PC-3 (cell line): Measurements from ENCODE around the gene QRICH2. TPM values are rescaled to one million over a fixed set of nuclear protein-coding genes. Genes with fewer than 3 reads are reported as not detected.

Experiments used
- ATAC-seq: fragments of 200-7000 bp; cut with Tn5 transposase; 2 replicates; pipeline ENCODE4 v1.9.1; 2020; ENCODE audit warnings: mild to moderate bottlenecking, moderate library complexity
- BruUV-seq: library from RNA; stranded (reverse); fragments of 400-500 nt; replicated peaks from 2 replicates; lab custom pipeline; 2021; lab: Mats Ljungman, UMichigan
- CTCF ChIA-PET: fragments of 300-600 bp; sonication (Branson Sonifier 250); formaldehyde crosslinking; loops from one replicate; lab custom pipeline; 2022; ENCODE audit warnings: antibody characterized with exemption; lab: Charles Lee
- POLR2A ChIA-PET: fragments of 300-600 bp; sonication (Branson Sonifier 250); formaldehyde crosslinking; loops from one replicate; lab custom pipeline; 2022; ENCODE audit warnings: antibody characterized with exemption; ENCODE audit not compliant: unreplicated experiment; lab: Charles Lee
- DNase-seq: peaks from one replicate; pipeline ENCODE4 v3.0.0-alpha.2; 2015
- H2AFZ ChIP-seq: fragments of 300-600 bp; sonication (generic); 2 replicates; pipeline ENCODE4 v1.6.0; 2016; ENCODE audit warnings: antibody characterized with exemption, low read length
- H3F3A ChIP-seq: fragments of 300-600 bp; sonication (generic); one replicate; pipeline ENCODE4 v1.6.0; 2017; ENCODE audit warnings: antibody characterized with exemption, low read length, control low read depth, mild to moderate bottlenecking; ENCODE audit not compliant: unreplicated experiment
- H3K27ac ChIP-seq: fragments of 300-600 bp; sonication (generic); 2 replicates; pipeline ENCODE4 v1.5.1; 2016; ENCODE audit warnings: mild to moderate bottlenecking, low read length
- H3K27me3 ChIP-seq: fragments of 300-600 bp; sonication (generic); 2 replicates; pipeline ENCODE4 v1.6.1; 2016; ENCODE audit warnings: low read length, mixed read lengths
- H3K36me3 ChIP-seq: fragments of 300-600 bp; sonication (generic); 2 replicates; pipeline ENCODE4 v1.6.1; 2016; ENCODE audit warnings: low read depth, mixed run types, low read length, mixed read lengths
- H3K4me1 ChIP-seq: fragments of 300-600 bp; sonication (generic); 2 replicates; pipeline ENCODE4 v1.5.1; 2016; ENCODE audit warnings: low read length; ENCODE audit not compliant: insufficient read depth
- H3K4me2 ChIP-seq: fragments of 300-600 bp; sonication (generic); 2 replicates; pipeline ENCODE4 v1.6.0; 2016; ENCODE audit warnings: low read length
- H3K4me3 ChIP-seq: fragments of 300-600 bp; sonication (generic); 2 replicates; pipeline ENCODE4 v1.5.1; 2016; ENCODE audit warnings: mild to moderate bottlenecking, low read length, mixed read lengths
- H3K79me2 ChIP-seq: fragments of 300-600 bp; sonication (generic); 2 replicates; pipeline ENCODE4 v1.6.1; 2017; ENCODE audit warnings: low read length, mixed read lengths
- H3K9ac ChIP-seq: fragments of 300-600 bp; sonication (generic); 2 replicates; pipeline ENCODE4 v1.6.0; 2016; ENCODE audit warnings: mild to moderate bottlenecking, low read length
- H3K9me2 ChIP-seq: fragments of 300-600 bp; sonication (generic); replicated peaks from 2 replicates; pipeline ENCODE4 v1.6.1; 2016; ENCODE audit warnings: mixed run types, low read length, mixed read lengths
- H3K9me3 ChIP-seq: fragments of 300-600 bp; sonication (generic); 2 replicates; pipeline ENCODE4 v1.6.1; 2016; ENCODE audit warnings: low read length, mixed read lengths
- H4K20me1 ChIP-seq: fragments of 300-600 bp; sonication (generic); 2 replicates; pipeline ENCODE4 v1.6.1; 2016; ENCODE audit warnings: low read length, mixed read lengths
- CTCF ChIP-seq: fragments of 300-600 bp; sonication (generic); conservative IDR thresholded peaks from 2 replicates; pipeline ENCODE4 v1.5.1; 2017; ENCODE audit warnings: antibody characterized with exemption, low read depth, mild to moderate bottlenecking, low read length
- EZH2 ChIP-seq: fragments of 300-600 bp; sonication (generic); IDR thresholded peaks from one replicate; pipeline ENCODE4 v1.6.1; 2017; ENCODE audit warnings: antibody characterized with exemption, mild to moderate bottlenecking, low read length; ENCODE audit not compliant: unreplicated experiment
- EZH2phosphoT487 ChIP-seq: fragments of 300-600 bp; sonication (generic); IDR thresholded peaks from 2 replicates; pipeline ENCODE4 v1.6.1; 2018; ENCODE audit warnings: mild to moderate bottlenecking, antibody characterized with exemption, low read length, borderline replicate concordance
- intact Hi-C: fragments of 100-400 bp; cut with micrococcal nuclease; formaldehyde crosslinking; loops from 2 replicates; pipeline ENCODE4 v1.9.0; 2023
- total RNA-seq: library from RNA; depleted of rRNA; stranded (reverse); fragments of >200 nt; gene quantifications from 2 replicates; pipeline ENCODE4 v1.2.3, GENCODE V29; 2014

QRICH2 gene
- total RNA-seq, 1 experiment from 2014 or later, result 2.2 TPM

- Histone ChIP-seq H3K36me3 (peaks cover 9% of the 10 kb centered on the region; the same call in 1 of the 2 replicates), H3F3A (no peaks in the 10 kb centered on the region), H3K27ac (no peak overlapping the region), H3K4me2 (no peak overlapping the region), H2AFZ (no peak overlapping the region), H3K9me2 (no peaks in the 10 kb centered on the region), H3K79me2 (peaks cover 23% of the 10 kb centered on the region), H3K9ac (no peak overlapping the region), H3K4me3 (no peak overlapping the region), H3K27me3 (no peaks in the 10 kb centered on the region), H4K20me1 (peaks cover 3% of the 10 kb centered on the region; the same call in 1 of the 2 replicates), H3K9me3 (no peaks in the 10 kb centered on the region), H3K4me1 (peaks cover 19% of the 10 kb centered on the region)
- ChIA-PET CTCF (no interaction called here), POLR2A (no interaction called here)
- DNase-seq, result no peak
- no TSS peak for BruUV-seq
- no peak for ATAC-seq
- intact Hi-C loops, result loop anchor here (10.0 kb wide), 1 partner anchor 368 kb away; the partner anchor contains the start of gene MRPL38
- TF ChIP-seq EZH2phosphoT487 (no peak), CTCF (no peak), EZH2 (no peak)
Measured at GRCh38 chr17:76272541-76273444, 35.3 kb downstream of the QRICH2 start.

GRCh38 chr17:76271669-76272540 is 36.2 kb downstream of the QRICH2 start:
- Histone ChIP-seq H3K9ac (no peak overlapping the region), H3K9me3 (no peaks in the 10 kb centered on the region), H3K27ac (no peak overlapping the region), H3K9me2 (no peaks in the 10 kb centered on the region), H3F3A (no peaks in the 10 kb centered on the region), H3K4me2 (no peak overlapping the region), H2AFZ (no peak overlapping the region), H3K27me3 (no peaks in the 10 kb centered on the region), H3K4me1 (peaks cover 21% of the 10 kb centered on the region), H4K20me1 (peaks cover 4% of the 10 kb centered on the region; the same call in 1 of the 2 replicates), H3K36me3 (peaks cover 10% of the 10 kb centered on the region; the same call in 1 of the 2 replicates), H3K79me2 (peaks cover 32% of the 10 kb centered on the region), H3K4me3 (no peak overlapping the region)
- TF ChIP-seq EZH2 (no peak), EZH2phosphoT487 (no peak), CTCF (no peak)
- intact Hi-C loops, result loop anchor here (10.0 kb wide), 1 partner anchor 367 kb away; the partner anchor contains the start of gene MRPL38
- ChIA-PET POLR2A (no interaction called here), CTCF (no interaction called here)
- DNase-seq, result no peak
- no peak for ATAC-seq
- no TSS peak for BruUV-seq
